GM08714 (cell line): ENCODE measurements around the gene FPR2.

Experiments
- H3K4me3 ChIP-seq: fragments of 200-500 bp; sonication (Bioruptor generic); 2 replicates; pipeline ENCODE4 v1.5.1; 2014; ENCODE audit warnings: mild to moderate bottlenecking, low read length, inconsistent platforms
- ZNF274 ChIP-seq: IDR thresholded peaks from 2 replicates; pipeline ENCODE4 v1.6.1; 2012; ENCODE audit warnings: mild to moderate bottlenecking, low read depth, low read length

The FPR2 gene

GRCh38 chr19:51784922-51785690 lies 24.1 kb downstream of the FPR2 start:
- no peak for TF ChIP-seq ZNF274
- H3K4me3 ChIP-seq: no peak overlapping the region

GRCh38 chr19:51786646-51787494 lies 25.9 kb downstream of the FPR2 start:
- no peak for TF ChIP-seq ZNF274
- H3K4me3 ChIP-seq: no peak overlapping the region

- no peak for TF ChIP-seq ZNF274
Measured at GRCh38 chr19:51788029-51788428, 27.0 kb downstream of the FPR2 start.

GRCh38 chr19:51789061-51789795 lies 28.2 kb downstream of the FPR2 start:
- TF ChIP-seq ZNF274: no peak
- no peak overlapping the region for H3K4me3 ChIP-seq

More at GRCh38 chr19:51788029-51788428, 27.0 kb downstream of the FPR2 start:
- no peak overlapping the region for H3K4me3 ChIP-seq

- no peak for TF ChIP-seq ZNF274
- no peak overlapping the region for H3K4me3 ChIP-seq
Measured at GRCh38 chr19:51792932-51793331, 32.0 kb downstream of the FPR2 start.

GRCh38 chr19:51793994-51794393 lies 33.0 kb downstream of the FPR2 start:
- H3K4me3 ChIP-seq: no peak overlapping the region
- no peak for TF ChIP-seq ZNF274

- TF ChIP-seq ZNF274: no peak
- H3K4me3 ChIP-seq: no peak within 1 kb of the TSS
Measured at GRCh38 chr19:51794885-51795490, 34.0 kb downstream of the FPR2 start, which contains the start of gene FPR3. Gene FPR3 (plus strand): TSS chr19:51795157. CDS start chr19:51823749, 28,592 bp downstream.

- H3K4me3 ChIP-seq: no peak overlapping the region
- TF ChIP-seq ZNF274: no peak
Measured at GRCh38 chr19:51796195-51796679, 35.3 kb downstream of the FPR2 start.

- H3K4me3 ChIP-seq: no peak overlapping the region
- no peak for TF ChIP-seq ZNF274
Measured at GRCh38 chr19:51797480-51797879, 36.5 kb downstream of the FPR2 start.

GRCh38 chr19:51798062-51798461 lies 37.1 kb downstream of the FPR2 start:
- H3K4me3 ChIP-seq: no peak overlapping the region
- no peak for TF ChIP-seq ZNF274

GRCh38 chr19:51799034-51799773 lies 38.2 kb downstream of the FPR2 start:
- H3K4me3 ChIP-seq: no peak overlapping the region
- no peak for TF ChIP-seq ZNF274

GRCh38 chr19:51799774-51800472 lies 38.9 kb downstream of the FPR2 start:
- H3K4me3 ChIP-seq: no peak overlapping the region
- TF ChIP-seq ZNF274: no peak
